ENCODE results near the gene CSPG4. TPM values are rescaled to one million over a fixed set of nuclear protein-coding genes. Genes with fewer than 3 reads are reported as not detected.
A peak's percentile ranks its signal among the peaks of the same experiment; 100 is the strongest.

Gene CSPG4
- total and polyA plus RNA-seq, 9 of the 15 experiments (the other 6 are each of a cell fraction or from before 2014, with no cell fraction given): under 0.01 to 0.07 (median 0.04) TPM; not detected in 5

DNA sequence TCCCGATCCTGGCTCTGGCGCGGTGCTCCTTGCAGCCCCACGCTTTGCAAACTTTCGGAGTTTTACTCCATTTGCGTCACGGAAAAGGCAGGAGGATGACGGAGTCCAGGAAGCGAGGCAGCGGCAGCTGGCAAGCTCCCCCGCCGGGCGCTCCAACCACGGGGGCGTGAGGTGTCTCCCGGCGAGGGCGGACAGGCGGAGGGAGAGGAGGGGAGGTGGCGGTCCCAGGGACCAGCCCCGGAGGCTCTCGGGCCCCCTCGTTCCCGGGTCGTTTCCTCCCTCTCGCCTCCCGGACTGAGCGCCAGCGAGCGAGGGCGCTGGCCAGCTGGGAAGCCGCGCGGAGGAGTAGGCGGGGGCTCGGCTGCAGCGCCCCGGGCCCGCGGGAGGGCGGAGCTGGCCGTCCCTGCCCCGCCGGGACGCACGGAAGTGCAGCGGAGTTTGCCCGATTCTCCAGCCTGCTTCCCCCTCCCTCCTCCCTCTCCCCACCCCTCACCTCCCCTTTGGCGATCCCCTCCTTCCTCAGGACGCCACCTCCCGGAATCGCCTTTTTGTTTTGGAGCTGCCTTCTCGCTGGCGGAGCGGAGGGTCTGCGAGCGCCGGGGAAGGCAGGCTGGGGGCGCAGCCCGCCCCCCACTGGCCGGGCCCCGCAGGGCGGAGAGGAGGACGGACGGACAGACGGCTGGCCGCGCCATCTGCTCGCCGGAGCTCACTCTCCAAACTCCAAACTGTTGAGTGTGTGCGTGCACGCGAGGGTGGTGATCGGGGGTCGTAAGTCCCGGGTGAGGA lies 65.1 kb downstream of the CSPG4 start, which contains the start of gene SNX33 (continued):
- TF ChIP-seq, protein P1, sequence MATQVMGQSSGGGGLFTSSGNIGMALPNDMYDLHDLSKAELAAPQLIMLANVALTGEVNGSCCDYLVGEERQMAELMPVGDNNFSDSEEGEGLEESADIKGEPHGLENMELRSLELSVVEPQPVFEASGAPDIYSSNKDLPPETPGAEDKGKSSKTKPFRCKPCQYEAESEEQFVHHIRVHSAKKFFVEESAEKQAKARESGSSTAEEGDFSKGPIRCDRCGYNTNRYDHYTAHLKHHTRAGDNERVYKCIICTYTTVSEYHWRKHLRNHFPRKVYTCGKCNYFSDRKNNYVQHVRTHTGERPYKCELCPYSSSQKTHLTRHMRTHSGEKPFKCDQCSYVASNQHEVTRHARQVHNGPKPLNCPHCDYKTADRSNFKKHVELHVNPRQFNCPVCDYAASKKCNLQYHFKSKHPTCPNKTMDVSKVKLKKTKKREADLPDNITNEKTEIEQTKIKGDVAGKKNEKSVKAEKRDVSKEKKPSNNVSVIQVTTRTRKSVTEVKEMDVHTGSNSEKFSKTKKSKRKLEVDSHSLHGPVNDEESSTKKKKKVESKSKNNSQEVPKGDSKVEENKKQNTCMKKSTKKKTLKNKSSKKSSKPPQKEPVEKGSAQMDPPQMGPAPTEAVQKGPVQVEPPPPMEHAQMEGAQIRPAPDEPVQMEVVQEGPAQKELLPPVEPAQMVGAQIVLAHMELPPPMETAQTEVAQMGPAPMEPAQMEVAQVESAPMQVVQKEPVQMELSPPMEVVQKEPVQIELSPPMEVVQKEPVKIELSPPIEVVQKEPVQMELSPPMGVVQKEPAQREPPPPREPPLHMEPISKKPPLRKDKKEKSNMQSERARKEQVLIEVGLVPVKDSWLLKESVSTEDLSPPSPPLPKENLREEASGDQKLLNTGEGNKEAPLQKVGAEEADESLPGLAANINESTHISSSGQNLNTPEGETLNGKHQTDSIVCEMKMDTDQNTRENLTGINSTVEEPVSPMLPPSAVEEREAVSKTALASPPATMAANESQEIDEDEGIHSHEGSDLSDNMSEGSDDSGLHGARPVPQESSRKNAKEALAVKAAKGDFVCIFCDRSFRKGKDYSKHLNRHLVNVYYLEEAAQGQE (IDR thresholded peaks at IDR 0.05; ENCODE audit: borderline replicate concordance): peak; percentile 16; the same call in 1 of the 2 replicates
- TF ChIP-seq, protein P1 (CRISPR knock-in tag; IDR thresholded peaks at IDR 0.05; ENCODE audit: low read depth): no peak
- 0 out of 4 replicates have a peak, but pooled peaks of 1 of the 2 experiments have one; percentile 28 for TF ChIP-seq KDM4B (IDR thresholded peaks at IDR 0.05; ENCODE audit: borderline replicate concordance in 2 of 2, low read depth in 1 of 2)
- TF ChIP-seq STAT5A (IDR thresholded peaks at IDR 0.05; ENCODE audit: borderline replicate concordance, low read length): no peak
- TF ChIP-seq TAF9B (IDR thresholded peaks at IDR 0.05; ENCODE audit: partially characterized antibody): no peak
- TF ChIP-seq FOXM1 (IDR thresholded peaks at IDR 0.05; ENCODE audit: low read depth): no peak
- peak; percentile 43; the same call in 1 of the 2 replicates for TF ChIP-seq FOXM1 (CRISPR knock-in tag; IDR thresholded peaks at IDR 0.05; ENCODE audit: low read depth)
- no peak for TF ChIP-seq CBFA2T2 (conservative IDR thresholded peaks at IDR 0.05)
- TF ChIP-seq, protein P2, sequence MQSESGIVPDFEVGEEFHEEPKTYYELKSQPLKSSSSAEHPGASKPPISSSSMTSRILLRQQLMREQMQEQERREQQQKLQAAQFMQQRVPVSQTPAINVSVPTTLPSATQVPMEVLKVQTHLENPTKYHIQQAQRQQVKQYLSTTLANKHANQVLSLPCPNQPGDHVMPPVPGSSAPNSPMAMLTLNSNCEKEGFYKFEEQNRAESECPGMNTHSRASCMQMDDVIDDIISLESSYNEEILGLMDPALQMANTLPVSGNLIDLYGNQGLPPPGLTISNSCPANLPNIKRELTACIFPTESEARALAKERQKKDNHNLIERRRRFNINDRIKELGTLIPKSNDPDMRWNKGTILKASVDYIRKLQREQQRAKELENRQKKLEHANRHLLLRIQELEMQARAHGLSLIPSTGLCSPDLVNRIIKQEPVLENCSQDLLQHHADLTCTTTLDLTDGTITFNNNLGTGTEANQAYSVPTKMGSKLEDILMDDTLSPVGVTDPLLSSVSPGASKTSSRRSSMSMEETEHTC (IDR thresholded peaks at IDR 0.05): no peak
- TF ChIP-seq RFX7 (CRISPR knock-in tag; IDR thresholded peaks at IDR 0.05): no peak
- TF ChIP-seq ZNF197 (CRISPR knock-in tag; IDR thresholded peaks at IDR 0.05; ENCODE audit: low read depth): no peak
- no peak for TF ChIP-seq NUFIP1 (IDR thresholded peaks at IDR 0.05; ENCODE audit: partially characterized antibody)
- peak; percentile 13 to 34; a peak in 2 of 4 replicates for TF ChIP-seq RAD21 (CRISPR knock-in tag; conservative IDR thresholded peaks at IDR 0.05 in 1 of 2, IDR thresholded peaks at IDR 0.05 in 1 of 2)
- no peak for TF ChIP-seq RBM15 (IDR thresholded peaks at IDR 0.05; ENCODE audit: insufficient read depth, low read length)
- TF ChIP-seq, protein P3, sequence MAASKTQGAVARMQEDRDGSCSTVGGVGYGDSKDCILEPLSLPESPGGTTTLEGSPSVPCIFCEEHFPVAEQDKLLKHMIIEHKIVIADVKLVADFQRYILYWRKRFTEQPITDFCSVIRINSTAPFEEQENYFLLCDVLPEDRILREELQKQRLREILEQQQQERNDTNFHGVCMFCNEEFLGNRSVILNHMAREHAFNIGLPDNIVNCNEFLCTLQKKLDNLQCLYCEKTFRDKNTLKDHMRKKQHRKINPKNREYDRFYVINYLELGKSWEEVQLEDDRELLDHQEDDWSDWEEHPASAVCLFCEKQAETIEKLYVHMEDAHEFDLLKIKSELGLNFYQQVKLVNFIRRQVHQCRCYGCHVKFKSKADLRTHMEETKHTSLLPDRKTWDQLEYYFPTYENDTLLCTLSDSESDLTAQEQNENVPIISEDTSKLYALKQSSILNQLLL (CRISPR knock-in tag; IDR thresholded peaks at IDR 0.05; ENCODE audit: borderline replicate concordance): no peak
- TF ChIP-seq MYC (IDR thresholded peaks at IDR 0.05; ENCODE audit: low read depth, low read length): peak; percentile 53; the same call in 1 of the 2 replicates
- no peak for TF ChIP-seq MYC (CRISPR knock-in tag; IDR thresholded peaks at IDR 0.05; ENCODE audit: borderline replicate concordance, low read depth)
